HuH-7 (cell line): ENCODE data around the gene IFNL3.
"Not testable (repeated sequence)": the region's sequence is repeated elsewhere in the genome, so short reads cannot be mapped to it uniquely, and the experiment has no call there.

Experiments
- DNase-seq: peaks from one replicate; pipeline ENCODE4 v3.0.0; 2011; ENCODE audit warnings: low spot score

Gene IFNL3

DNA sequence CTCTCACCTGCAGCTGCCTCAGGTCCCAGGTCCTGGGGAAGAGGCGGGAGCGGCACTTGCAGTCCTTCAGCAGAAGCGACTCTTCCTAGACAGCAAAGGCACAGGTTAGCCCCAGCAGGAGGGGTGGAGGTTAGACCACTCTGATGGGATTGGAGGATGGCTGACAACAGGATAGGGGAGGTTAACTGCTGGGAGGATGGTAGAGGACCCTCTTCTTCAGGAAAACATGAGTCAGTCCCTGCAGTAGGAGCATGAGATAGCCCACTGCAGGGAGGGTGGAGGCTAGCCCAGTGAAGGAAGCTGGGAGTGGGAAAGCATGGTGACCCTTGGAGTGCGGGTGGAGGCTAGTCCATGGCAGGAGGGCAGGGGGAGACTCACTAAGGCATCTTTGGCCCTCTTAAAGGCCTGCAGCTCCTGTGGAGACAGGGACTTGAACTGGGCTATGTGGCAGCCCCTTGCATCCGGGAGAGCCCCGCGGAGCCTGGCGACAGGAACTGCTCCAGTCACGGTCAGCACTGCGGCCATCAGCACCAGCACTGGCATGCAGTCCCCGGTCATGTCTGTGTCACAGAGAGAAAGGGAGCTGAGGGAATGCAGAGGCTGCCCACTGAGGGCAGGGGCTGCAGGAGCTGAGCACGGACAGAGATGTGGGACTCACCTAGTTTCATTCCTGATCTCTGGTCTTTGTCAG lies at the start of gene IFNL3:
Gene IFNL3 (minus strand): TSS at position 597 of the 691 bp plus-strand sequence. CDS start 39 bp downstream, at position 558.
- DNase-seq, result not testable (repeated sequence)

DNA sequence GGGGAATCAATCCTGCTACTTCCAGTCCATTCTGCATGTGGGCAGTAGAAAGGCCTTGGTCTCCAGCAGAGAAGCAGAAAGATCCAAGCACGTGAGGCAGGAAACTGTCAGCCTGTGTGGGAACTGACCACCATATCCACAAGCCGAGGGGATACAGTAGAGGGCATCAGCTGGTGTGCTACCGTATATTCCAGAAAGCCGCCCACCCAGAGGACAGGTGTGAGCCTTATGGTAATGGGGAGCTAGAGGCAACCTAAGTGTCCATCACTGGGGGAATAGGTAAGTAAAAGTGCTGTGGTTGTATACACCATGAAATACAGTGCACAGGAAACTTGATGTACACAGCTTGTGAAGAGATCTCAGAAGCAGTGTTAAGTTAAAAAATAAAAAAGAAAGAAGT lies 48.6 kb upstream of the IFNL3 start:
- no peak for DNase-seq

DNA sequence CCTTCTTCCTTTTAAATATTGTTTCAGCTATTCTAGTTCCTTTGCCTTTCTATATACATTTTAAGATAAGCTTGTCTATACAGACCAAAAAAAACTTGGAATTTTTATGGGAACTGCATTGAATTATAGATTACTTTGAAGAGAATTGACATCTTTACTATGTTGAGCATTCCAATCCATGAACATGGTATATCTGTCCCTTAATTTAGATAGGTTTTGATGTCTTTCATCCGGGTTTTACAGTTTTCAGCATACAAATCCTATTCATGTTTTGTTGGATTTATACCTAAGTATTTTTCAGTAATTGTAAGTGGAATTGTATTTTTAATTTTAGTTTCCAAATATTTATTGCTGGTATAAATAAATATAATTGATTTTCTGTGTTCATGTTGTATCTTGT lies 39.2 kb upstream of the IFNL3 start:
- DNase-seq, result no peak

DNA sequence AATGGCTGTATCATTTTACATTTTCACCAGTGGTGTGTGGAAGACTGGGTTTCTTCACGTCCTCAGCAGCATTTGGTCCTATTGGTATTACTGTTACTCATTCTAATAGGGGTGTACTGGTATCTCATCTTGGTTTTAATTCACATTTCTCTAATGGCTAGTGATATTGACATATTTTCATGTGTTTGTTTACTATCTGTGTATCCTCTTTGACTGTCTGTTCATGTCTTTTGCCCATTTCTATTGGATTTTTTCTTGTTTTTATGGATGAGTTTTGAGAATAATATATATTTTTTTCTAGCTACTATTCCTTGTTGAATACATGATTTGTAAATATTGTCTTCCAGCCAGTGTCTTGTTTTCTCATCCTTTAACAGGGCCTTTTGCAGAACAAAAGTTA lies 37.2 kb upstream of the IFNL3 start:
- no peak for DNase-seq

DNA sequence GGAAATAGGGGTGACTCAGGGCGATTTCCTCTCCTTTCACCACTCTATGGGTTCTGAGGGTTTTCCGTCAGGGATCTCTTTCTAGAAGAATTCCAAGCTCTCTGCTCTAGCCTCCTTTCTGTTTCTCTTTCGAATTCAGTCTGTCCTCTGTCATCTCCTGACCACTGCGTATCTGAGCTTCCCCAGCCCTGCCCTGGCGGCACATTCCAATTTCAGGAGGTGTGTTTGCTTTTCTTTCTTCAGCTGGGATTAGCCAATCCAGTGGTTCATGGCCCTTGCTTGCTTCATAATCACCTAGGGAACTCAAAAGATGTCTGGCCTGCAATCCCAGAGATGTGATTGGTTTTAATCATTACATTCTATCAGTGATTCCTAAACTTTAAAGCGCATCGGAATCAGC lies 32.8 kb upstream of the IFNL3 start:
- peak; percentile 92 for DNase-seq

- DNase-seq, result no peak
Observed at GRCh38 chr19:39276740-39277139, 31.9 kb upstream of the IFNL3 start.

GRCh38 chr19:39275578-39275977 lies 30.8 kb upstream of the IFNL3 start:
- no peak for DNase-seq

GRCh38 chr19:39273859-39274258 lies 29.1 kb upstream of the IFNL3 start:
- DNase-seq, result not testable (repeated sequence)

GRCh38 chr19:39270036-39270871 lies 25.4 kb upstream of the IFNL3 start:
- no peak for DNase-seq

DNA sequence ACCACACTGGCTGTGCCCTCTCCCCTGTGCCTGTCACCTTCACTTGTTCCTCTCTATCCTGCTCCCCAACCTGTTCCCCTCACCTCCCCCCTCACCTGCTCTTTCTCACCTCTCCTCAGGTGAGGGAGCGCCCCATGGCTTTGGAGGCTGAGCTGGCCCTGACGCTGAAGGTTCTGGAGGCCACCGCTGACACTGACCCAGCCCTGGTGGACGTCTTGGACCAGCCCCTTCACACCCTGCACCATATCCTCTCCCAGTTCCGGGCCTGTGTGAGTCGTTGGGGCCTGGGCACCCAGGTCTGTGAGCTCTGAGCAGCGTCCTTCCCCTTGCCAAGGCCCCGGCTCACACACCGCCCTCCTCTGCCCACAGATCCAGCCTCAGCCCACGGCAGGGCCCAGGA lies 24.6 kb upstream of the IFNL3 start:
- not testable (repeated sequence) for DNase-seq

DNA sequence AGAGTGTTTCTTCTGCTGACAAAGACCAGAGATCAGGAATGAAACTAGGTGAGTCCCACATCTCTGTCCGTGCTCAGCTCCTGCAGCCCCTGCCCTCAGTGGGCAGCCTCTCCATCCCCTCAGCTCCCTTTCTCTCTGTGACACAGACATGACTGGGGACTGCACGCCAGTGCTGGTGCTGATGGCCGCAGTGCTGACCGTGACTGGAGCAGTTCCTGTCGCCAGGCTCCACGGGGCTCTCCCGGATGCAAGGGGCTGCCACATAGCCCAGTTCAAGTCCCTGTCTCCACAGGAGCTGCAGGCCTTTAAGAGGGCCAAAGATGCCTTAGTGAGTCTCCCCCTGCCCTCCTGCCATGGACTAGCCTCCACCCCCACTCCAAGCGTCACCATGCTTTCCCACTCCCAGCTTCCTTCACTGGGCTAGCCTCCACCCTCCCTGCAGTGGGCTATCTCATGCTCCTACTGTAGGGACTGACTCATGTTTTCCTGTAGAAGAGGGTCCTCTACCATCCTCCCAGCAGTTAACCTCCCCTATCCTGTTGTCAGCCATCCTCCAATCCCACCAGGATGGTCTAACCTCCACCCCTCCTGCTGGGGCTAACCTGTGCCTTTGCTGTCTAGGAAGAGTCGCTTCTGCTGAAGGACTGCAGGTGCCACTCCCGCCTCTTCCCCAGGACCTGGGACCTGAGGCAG lies 23.9 kb upstream of the IFNL3 start:
- DNase-seq, result not testable (repeated sequence)

DNA sequence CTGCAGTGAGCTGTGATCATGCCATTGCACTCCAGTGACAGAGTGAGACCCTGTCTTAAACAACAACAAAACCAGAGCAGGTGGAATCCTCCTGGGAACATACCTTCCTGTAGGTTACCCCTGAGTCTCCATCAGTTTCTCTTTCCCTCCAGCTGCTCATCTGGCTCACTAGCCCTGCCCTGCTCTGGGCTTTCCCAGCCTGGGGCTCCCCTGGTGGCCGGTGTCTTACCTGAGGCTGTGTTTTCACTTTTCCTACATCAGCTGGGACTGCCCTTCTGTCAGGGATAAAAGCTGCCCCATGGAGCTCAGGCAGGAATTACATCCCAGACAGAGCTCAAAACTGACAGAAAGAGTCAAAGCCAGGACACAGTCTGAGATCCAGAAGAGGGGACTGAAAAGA lies 23.3 kb upstream of the IFNL3 start, which contains the start of gene IFNL2:
Gene IFNL2 (plus strand): TSS at position 312 of the 400 bp plus-strand sequence. CDS start 173 bp downstream, outside the sequence.
- DNase-seq, result not testable (repeated sequence)

DNA sequence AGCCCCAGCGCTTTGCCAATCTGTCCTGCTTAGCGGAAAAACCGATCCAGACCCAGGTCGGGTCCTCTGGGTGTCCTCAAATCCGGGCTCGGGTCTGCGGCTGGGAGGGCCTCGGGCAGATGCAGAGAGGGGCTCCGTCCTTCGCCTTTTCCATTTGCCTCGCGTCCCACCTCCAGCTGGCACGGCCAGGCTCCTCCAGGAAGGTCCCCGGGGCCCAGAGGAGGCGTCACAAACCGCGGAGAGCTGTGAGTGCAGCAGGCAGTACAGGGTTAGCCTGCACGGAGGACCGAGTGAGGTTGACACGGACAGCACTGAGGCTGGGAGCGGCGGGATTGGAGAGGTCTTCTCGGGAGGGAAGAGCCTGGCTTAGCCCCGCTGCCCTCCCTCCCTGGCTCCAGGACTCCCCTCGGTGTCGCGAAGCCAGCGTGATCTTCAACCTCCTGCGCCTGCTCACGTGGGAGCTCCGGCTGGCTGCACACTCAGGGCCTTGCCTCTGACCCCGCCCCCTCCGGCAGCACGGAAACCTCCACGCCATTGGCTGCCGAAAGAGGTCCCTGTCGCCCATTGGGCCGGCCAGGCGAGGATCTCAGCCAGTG lies 20.6 kb upstream of the IFNL3 start:
- DNase-seq, result no peak

DNA sequence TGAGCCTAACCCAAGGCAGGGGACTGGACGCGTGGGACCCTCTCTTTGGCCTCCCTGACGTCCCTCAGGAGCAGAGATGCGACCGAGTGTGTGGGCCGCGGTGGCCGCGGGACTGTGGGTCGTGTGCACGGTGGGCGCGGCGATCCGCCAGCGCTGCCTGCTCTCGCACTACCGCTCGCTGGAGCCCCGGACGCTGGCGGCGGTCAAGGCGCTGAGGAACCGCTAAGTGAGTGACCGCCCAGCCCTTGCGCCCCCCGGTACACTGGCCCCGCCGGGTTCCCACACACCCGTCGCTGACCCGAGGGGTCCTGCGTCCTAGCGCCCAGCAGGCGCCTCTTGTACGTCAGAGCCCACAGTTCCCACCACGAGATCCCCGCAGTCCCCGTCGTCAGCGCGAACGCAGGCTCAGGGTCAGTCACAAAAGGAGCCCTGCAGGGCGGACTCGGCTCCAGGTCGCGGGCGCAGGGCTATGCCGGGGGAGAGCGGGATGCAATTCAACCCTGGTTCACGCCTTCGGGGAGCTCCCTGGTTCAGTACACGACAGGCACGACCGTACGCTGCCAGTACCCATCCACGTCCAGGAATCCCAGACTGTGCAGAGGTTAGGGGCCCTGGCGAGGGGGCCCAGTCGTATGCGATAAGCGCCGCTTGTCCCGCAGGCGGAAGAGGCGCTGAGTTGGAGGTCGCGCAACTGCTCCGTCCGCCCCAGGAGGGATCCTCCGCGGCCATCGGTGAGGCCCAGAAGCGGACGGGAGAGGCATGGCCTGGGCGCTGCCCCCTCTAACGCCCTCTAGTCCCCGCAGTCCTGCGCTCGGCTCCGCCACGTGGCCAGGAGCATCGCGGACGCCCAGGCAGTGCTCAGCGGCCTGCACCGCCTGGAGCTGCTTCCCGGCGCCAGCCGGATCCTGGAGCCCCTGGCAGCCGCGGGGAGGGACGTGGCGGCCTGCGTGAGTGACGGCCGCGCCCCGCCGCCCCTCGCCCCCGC lies 19.8 kb upstream of the IFNL3 start:
- DNase-seq, result no peak

DNA sequence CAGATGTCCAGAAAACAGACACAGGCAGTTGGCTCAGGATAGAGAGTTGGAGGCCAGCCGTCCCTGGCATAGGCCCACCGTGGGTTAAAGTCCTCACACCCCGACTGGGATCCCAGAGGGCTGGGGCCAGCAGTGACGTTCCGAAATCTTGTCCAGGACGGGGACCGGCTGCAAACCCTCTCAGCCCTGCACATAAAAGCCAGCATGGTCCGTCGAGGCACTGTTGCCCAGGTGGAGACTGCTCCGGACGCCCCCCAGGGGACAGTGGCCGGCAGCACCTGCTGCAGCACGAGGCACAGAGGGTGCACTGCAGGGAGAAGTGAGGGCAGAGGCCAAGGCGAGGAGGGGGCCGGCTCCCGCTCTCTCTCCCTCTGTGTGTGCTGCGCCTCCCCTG lies 19.1 kb upstream of the IFNL3 start:
- no peak for DNase-seq

DNA sequence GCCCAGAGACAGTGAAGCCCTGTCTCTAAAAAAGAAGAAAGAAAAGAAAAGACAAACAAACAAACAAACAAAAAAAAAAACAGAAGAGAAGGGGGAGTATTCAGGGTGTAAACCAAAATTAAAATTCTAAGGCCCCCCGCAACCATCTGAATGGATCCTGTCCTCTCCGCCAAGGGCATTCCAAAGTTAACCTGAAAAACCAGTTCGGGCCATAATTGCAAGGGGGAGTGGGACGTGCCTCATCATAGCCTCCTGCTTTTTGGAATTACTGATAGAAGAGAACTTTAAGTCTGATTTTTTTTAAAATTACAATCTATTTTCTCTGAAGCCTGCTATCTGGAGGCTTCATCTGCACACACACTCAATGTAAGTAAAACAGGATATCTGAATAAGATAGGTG lies 17.7 kb upstream of the IFNL3 start:
- no peak for DNase-seq

DNA sequence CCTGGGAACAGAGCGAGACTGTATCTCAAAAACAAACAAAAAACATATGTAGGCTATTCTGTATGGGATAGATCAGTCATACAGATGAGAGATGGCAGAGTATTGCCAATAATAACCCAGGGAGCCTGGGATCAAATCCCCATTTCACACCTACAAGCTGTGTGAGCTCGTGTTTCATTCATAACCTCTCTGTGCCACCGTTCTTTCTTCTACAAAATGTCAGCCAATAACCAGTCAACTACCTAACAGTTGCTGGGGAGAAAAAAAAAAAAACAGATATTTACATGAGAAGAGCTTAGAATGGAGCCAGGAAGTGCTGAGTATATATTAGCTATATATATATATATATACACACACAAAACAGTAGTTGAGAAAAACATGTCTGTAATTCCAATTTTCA lies 16.9 kb upstream of the IFNL3 start:
- no peak for DNase-seq

GRCh38 chr19:39257227-39257626 lies 12.4 kb upstream of the IFNL3 start:
- DNase-seq, result no peak

DNA sequence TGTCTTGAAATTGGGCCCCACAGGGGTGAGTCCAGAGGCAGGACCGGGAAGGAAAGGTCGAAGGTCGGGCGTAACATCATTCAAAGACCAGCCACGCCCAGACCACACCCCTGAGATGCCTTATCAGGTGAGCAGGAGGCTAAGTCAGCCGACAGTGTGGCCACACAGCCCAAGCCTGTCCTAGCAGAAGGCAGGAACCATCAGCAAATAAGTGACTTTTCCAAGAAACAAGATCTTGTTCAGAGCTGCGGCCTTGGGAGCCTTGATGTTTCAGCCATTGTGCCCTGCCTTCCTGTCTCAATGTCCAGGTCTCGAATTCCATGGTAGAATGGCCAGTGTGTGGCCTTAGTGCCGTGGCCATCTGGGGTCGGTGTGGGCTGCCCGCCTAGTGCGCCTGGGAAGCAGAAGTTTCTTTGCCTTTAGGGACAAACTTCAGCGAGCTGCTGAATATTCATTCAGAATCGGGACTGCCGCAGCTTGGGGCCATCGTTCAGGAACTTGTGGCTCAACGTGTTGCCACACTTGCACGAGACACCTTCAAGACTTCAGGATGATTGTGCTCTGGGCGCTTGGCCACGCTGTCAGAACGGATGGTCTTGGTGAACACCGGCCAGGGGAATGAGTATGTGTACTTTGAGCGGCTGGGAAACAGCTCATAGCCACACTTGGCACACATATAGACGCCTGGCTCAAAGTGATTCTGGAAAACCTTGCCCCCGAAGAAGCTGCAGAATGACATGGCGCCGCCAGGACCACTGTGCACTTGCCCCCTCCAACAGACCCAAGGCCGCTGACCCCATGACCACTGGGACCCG lies 9.9 kb upstream of the IFNL3 start:
- no peak for DNase-seq
